ENCODE measurements around the gene TNFRSF8.

TNFRSF8 gene

GRCh38 chr1:12148160-12148957 lies 85.3 kb downstream of the TNFRSF8 start:
- peaks cover 17% of the 10 kb centered on the region for H3K4me1 ChIP-seq (ENCODE audit: control insufficient read depth, insufficient read depth, low read length)
- no peak overlapping the region for H3K4me3 ChIP-seq (ENCODE audit: low read length)
- no peak overlapping the region for H3K9ac ChIP-seq (ENCODE audit: low read length)
- H3K27me3 ChIP-seq (replicated peaks; ENCODE audit: control insufficient read depth, insufficient read depth, low read length), result no peaks in the 10 kb centered on the region
- DNase-seq (ENCODE audit: low read depth), result no peak
- peaks cover 9% of the 10 kb centered on the region for H3K9me3 ChIP-seq (ENCODE audit: control insufficient read depth, low read length)
- H3K36me3 ChIP-seq (ENCODE audit: control insufficient read depth, insufficient read depth, low read length, severe bottlenecking), result no peaks in the 10 kb centered on the region

GRCh38 chr1:12148958-12149790 lies 86.1 kb downstream of the TNFRSF8 start:
- Histone ChIP-seq H3K4me1 (ENCODE audit: control insufficient read depth, insufficient read depth, low read length) (peaks cover 17% of the 10 kb centered on the region), H3K36me3 (ENCODE audit: control insufficient read depth, insufficient read depth, low read length, severe bottlenecking) (no peaks in the 10 kb centered on the region), H3K4me3 (ENCODE audit: low read length) (no peak overlapping the region), H3K27me3 (replicated peaks; ENCODE audit: control insufficient read depth, insufficient read depth, low read length) (no peaks in the 10 kb centered on the region), H3K9ac (ENCODE audit: low read length) (no peak overlapping the region), H3K9me3 (ENCODE audit: control insufficient read depth, low read length) (peaks cover 9% of the 10 kb centered on the region)
- DNase-seq (ENCODE audit: low read depth), result no peak

DNA sequence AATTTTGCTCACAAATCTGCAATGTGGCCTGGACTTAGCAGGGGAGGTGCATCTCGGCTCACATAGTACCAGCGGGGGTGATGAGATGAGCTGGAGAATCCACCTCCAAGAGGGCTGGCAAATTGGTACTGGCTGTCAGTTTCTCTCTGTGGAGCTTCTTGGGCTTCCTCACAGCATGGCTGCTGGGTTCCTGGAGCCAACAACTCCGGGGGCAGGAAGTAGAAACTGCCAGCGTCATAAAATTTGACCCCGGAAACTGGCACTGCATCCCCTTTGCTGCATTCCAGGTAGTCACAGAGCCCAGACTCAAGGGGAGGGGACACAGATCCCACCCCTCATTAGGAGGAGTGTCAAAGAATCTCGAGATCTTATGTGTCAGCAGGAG lies 86.7 kb downstream of the TNFRSF8 start:
- H3K27me3 ChIP-seq (replicated peaks; ENCODE audit: control insufficient read depth, insufficient read depth, low read length), result no peaks in the 10 kb centered on the region
- H3K9me3 ChIP-seq (ENCODE audit: control insufficient read depth, low read length), result peaks cover 9% of the 10 kb centered on the region
- peaks cover 16% of the 10 kb centered on the region for H3K4me1 ChIP-seq (ENCODE audit: control insufficient read depth, insufficient read depth, low read length)
- no peak overlapping the region for H3K9ac ChIP-seq (ENCODE audit: low read length)
- DNase-seq (ENCODE audit: low read depth), result no peak
- H3K36me3 ChIP-seq (ENCODE audit: control insufficient read depth, insufficient read depth, low read length, severe bottlenecking), result no peaks in the 10 kb centered on the region
- no peak overlapping the region for H3K4me3 ChIP-seq (ENCODE audit: low read length)

DNA sequence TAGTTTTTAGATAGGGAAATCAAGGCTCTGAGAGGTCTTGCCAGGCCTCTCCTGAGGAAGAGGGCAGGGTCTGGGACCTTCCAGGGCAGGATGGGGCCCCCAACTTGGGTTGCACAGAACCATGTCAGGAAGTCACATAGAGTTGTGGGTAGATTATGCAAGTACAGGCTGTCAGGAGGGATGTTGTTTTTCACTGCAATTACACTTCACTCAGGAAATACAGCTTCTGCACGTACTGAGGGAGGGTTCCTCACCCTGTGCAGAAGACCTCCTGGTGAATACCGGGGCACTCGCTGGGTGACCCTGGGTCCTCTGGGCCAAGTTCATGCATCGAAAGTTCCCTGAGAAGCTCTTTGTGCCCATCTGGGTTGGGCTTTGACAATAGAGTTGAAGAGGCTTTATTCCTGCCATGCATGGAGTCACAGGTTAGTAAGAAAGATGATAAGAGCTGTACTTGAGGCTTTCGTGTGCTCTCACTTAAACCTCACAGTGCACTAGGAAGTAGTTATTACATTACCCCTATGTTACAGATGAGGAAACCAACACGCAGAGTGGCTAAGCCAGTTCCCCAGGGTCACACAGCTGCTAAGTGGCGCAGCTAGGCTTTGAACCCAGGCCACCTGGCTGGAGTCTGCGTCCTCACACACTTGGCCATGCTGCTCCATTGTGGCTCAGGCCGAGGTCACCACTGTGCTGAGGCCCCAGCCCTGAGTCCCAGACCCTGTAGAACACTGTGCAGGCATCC lies 87.5 kb downstream of the TNFRSF8 start:
- no peak overlapping the region for H3K4me3 ChIP-seq (ENCODE audit: low read length)
- peaks cover 16% of the 10 kb centered on the region for H3K4me1 ChIP-seq (ENCODE audit: control insufficient read depth, insufficient read depth, low read length)
- no peaks in the 10 kb centered on the region for H3K36me3 ChIP-seq (ENCODE audit: control insufficient read depth, insufficient read depth, low read length, severe bottlenecking)
- no peak overlapping the region for H3K9ac ChIP-seq (ENCODE audit: low read length)
- DNase-seq (ENCODE audit: low read depth), result no peak
- peaks cover 9% of the 10 kb centered on the region for H3K9me3 ChIP-seq (ENCODE audit: control insufficient read depth, low read length)
- H3K27me3 ChIP-seq (replicated peaks; ENCODE audit: control insufficient read depth, insufficient read depth, low read length), result no peaks in the 10 kb centered on the region

DNA sequence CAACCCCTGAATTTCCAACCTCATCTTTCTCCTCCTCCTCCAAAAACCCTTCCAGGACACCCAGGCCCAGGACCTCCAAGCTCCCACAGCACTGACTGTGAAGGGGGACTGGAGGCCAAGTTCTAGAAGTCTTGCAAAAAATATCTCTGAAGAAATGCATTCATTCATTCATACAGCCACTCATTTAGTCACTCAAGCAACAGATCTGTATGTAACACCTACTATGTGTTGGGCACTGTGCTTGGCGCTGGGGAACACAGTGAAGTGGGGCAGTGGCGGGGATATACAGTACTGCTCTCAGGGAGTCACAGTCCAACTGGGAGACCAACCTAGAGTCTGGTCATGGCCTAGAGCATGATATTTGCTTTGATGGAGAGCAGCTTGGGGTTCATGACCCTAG lies 88.4 kb downstream of the TNFRSF8 start:
- Histone ChIP-seq H3K36me3 (ENCODE audit: control insufficient read depth, insufficient read depth, low read length, severe bottlenecking) (no peaks in the 10 kb centered on the region), H3K9ac (ENCODE audit: low read length) (no peak overlapping the region), H3K4me3 (ENCODE audit: low read length) (no peak overlapping the region), H3K27me3 (replicated peaks; ENCODE audit: control insufficient read depth, insufficient read depth, low read length) (no peaks in the 10 kb centered on the region), H3K9me3 (ENCODE audit: control insufficient read depth, low read length) (peaks cover 9% of the 10 kb centered on the region), H3K4me1 (ENCODE audit: control insufficient read depth, insufficient read depth, low read length) (peaks cover 16% of the 10 kb centered on the region)
- no peak for DNase-seq (ENCODE audit: low read depth)

GRCh38 chr1:12152113-12152891 lies 89.2 kb downstream of the TNFRSF8 start:
- no peaks in the 10 kb centered on the region for H3K36me3 ChIP-seq (ENCODE audit: control insufficient read depth, insufficient read depth, low read length, severe bottlenecking)
- H3K9me3 ChIP-seq (ENCODE audit: control insufficient read depth, low read length), result peaks cover 9% of the 10 kb centered on the region
- peaks cover 16% of the 10 kb centered on the region for H3K4me1 ChIP-seq (ENCODE audit: control insufficient read depth, insufficient read depth, low read length)
- peak overlapping the region; percentile 66 for H3K9ac ChIP-seq (ENCODE audit: low read length)
- no peaks in the 10 kb centered on the region for H3K27me3 ChIP-seq (replicated peaks; ENCODE audit: control insufficient read depth, insufficient read depth, low read length)
- no peak overlapping the region for H3K4me3 ChIP-seq (ENCODE audit: low read length)
- DNase-seq (ENCODE audit: low read depth), result no peak

GRCh38 chr1:12153181-12153785 lies 90.2 kb downstream of the TNFRSF8 start:
- Histone ChIP-seq H3K36me3 (ENCODE audit: control insufficient read depth, insufficient read depth, low read length, severe bottlenecking) (no peaks in the 10 kb centered on the region), H3K4me3 (ENCODE audit: low read length) (no peak overlapping the region), H3K27me3 (replicated peaks; ENCODE audit: control insufficient read depth, insufficient read depth, low read length) (no peaks in the 10 kb centered on the region), H3K9ac (ENCODE audit: low read length) (peak overlapping the region; percentile 66), H3K4me1 (ENCODE audit: control insufficient read depth, insufficient read depth, low read length) (peaks cover 16% of the 10 kb centered on the region), H3K9me3 (ENCODE audit: control insufficient read depth, low read length) (peaks cover 9% of the 10 kb centered on the region)
- peak; percentile 90 for DNase-seq (ENCODE audit: low read depth)

DNA sequence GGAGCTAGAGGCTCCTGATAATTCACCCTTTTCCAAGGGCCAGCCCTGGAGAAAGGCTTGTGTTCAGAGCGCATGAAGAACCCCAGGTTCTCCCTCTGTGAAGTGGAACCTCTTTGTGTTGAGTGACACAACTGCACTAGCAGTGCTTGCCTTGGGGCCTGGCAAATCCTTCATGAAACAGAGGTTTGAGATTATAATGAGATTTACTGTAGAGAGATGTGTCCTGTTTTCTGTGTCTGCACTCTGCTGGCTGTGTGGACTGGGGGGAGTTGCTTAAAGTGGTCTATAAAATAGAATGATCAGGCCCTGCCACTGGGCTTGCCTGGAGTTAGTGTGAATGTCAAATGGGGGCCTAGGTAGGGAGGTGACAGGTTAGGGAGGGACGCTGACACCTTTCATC lies 92.2 kb downstream of the TNFRSF8 start:
- Histone ChIP-seq H3K4me3 (ENCODE audit: low read length) (no peak overlapping the region), H3K9ac (ENCODE audit: low read length) (no peak overlapping the region), H3K4me1 (ENCODE audit: control insufficient read depth, insufficient read depth, low read length) (peaks cover 16% of the 10 kb centered on the region), H3K27me3 (replicated peaks; ENCODE audit: control insufficient read depth, insufficient read depth, low read length) (no peaks in the 10 kb centered on the region), H3K9me3 (ENCODE audit: control insufficient read depth, low read length) (no peaks in the 10 kb centered on the region), H3K36me3 (ENCODE audit: control insufficient read depth, insufficient read depth, low read length, severe bottlenecking) (no peaks in the 10 kb centered on the region)
- no peak for DNase-seq (ENCODE audit: low read depth)

DNA sequence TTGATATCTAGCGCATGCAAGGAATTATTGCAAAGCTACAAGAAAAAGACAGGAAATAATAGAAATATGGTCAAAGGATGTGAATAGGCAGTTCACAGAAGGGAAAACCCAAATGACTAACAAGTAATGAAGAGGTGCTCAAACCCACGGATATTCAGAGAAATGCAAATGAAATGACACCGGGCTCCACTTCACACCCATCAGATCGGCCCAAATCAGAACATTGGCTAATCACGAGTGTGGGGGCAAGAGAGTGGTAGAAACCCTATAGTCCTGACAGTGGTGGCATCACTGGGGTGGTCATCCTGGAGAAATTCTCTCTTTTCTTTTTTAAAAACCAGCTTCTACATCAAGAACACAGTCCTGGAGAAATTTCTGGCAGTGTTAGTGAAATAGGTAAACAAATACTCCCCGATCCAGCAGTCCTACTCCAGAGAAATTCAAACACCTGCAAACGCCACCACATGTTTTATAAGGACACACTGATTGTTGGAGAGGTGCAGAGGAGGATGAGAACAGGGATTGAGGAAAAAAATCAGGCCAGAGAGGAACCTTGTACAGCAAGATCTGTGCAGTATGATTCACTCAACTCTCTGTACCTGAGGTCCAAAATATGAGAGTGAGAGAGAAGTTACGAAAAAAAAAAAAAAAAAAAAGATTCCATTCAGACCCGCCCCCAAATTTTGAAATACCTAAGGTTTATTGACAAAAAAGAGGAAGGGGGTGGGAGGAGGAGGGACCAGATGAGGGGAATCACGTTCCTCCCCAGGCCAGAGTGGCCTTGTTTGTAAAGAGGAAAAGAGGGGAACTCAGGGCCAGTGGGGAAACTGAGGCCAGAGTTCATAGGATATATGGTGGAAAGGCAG lies 94.5 kb downstream of the TNFRSF8 start:
- H3K9me3 ChIP-seq (ENCODE audit: control insufficient read depth, low read length), result no peaks in the 10 kb centered on the region
- no peaks in the 10 kb centered on the region for H3K36me3 ChIP-seq (ENCODE audit: control insufficient read depth, insufficient read depth, low read length, severe bottlenecking)
- H3K27me3 ChIP-seq (replicated peaks; ENCODE audit: control insufficient read depth, insufficient read depth, low read length), result no peaks in the 10 kb centered on the region
- H3K4me3 ChIP-seq (ENCODE audit: low read length), result no peak overlapping the region
- no peak overlapping the region for H3K9ac ChIP-seq (ENCODE audit: low read length)
- DNase-seq (ENCODE audit: low read depth), result no peak
- H3K4me1 ChIP-seq (ENCODE audit: control insufficient read depth, insufficient read depth, low read length), result peaks cover 31% of the 10 kb centered on the region

All from adipocyte (in vitro differentiated cells).